Endothelial cell of umbilical vein (primary cell): ENCODE measurements around the gene IGSF1.

Experiments
- CTCF ChIP-seq, 2 donors: IDR thresholded peaks; 1 replicate in 1 of 2; 2 replicates in 1 of 2; pipeline ENCODE4 v1.5.1; 2011; ENCODE audit warnings: low read length in 2 of 2, mild to moderate bottlenecking in 2 of 2, moderate library complexity in 2 of 2, control low read depth in 1 of 2, inconsistent platforms in 1 of 2, low read depth in 1 of 2; ENCODE audit not compliant: insufficient read depth in 1 of 2; ENCODE audit errors: extremely low read depth in 1 of 2
- JUN ChIP-seq: IDR thresholded peaks from 2 replicates; pipeline ENCODE4 v1.6.1; 2011; ENCODE audit warnings: borderline replicate concordance, low read depth; ENCODE audit not compliant: insufficient read length, insufficient read depth
- POLR2AphosphoS5 ChIP-seq: IDR thresholded peaks from 2 replicates; pipeline ENCODE4 v1.6.1; 2012; ENCODE audit warnings: low read depth, mild to moderate bottlenecking, control low read depth, low read length, moderate library complexity; ENCODE audit not compliant: insufficient read depth

DNA sequence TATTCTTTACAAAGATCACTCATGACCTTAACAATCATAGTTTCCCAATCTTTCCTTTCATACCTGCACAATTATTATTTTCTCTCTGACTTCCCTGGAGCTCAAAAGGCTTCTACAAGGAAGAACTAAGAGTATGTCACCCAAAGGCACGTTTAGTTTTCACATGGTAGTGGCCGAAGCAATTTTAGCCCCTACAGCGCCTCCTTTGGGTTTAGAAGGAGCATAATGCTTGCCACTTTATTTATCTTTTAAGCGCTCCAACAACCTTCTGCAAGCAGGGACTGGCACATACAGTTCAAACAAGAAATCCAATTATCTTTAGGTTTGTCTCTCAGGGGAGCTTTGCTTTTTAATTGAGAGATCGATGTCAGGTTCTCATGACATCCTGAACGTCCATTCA, 42.0 kb upstream of the IGSF1 start:
- TF ChIP-seq POLR2AphosphoS5 (no peak), CTCF (IDR thresholded peaks at IDR 0.05; ENCODE audit: extremely low read depth in 1 of 2, insufficient read depth in 1 of 2, low read depth in 1 of 2, low read length in 2 of 2) (no peak), JUN (no peak)
